Fibroblast of skin of right quadriceps (primary cell): ENCODE data around the gene PCED1B.
A peak's percentile ranks its signal among the peaks of the same experiment; 100 is the strongest.
"Not testable (repeated sequence)": the region's sequence is repeated elsewhere in the genome, so short reads cannot be mapped to it uniquely, and the experiment has no call there.

ENCODE experiments used
- DNase-seq: peaks from one replicate; pipeline ENCODE4 v3.0.0-alpha.2; 2013

PCED1B gene

GRCh38 chr12:47091009-47091408 is 11.6 kb downstream of the PCED1B start:
- no peak for DNase-seq

- no peak for DNase-seq
Measured at GRCh38 chr12:47094804-47095203, 15.4 kb downstream of the PCED1B start.

- peak; percentile 94 for DNase-seq
Measured at GRCh38 chr12:47095446-47096236, 16.2 kb downstream of the PCED1B start.

GRCh38 chr12:47097276-47097896 is 18.0 kb downstream of the PCED1B start:
- DNase-seq: no peak

- no peak for DNase-seq
Measured at GRCh38 chr12:47098099-47098498, 18.7 kb downstream of the PCED1B start.

DNA sequence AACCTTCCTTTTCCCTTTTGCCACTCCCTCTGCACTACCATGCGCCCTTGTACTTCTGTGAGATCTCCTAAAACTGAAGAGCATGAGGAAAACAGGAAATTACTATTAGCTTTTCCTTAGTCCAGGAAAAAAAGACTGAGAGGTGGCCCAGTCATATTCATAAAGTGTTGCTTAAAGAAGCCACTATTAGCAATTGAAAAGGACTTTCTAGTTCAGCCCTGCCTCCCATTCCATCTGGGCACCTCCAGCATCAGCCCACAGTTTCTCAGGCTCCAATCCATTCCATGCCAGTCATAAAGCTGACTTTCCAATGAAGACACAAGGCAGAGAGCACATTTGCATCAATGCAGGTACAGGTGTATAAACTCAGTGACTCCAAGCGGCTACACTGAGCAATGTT is 20.2 kb downstream of the PCED1B start:
- DNase-seq: no peak

DNA sequence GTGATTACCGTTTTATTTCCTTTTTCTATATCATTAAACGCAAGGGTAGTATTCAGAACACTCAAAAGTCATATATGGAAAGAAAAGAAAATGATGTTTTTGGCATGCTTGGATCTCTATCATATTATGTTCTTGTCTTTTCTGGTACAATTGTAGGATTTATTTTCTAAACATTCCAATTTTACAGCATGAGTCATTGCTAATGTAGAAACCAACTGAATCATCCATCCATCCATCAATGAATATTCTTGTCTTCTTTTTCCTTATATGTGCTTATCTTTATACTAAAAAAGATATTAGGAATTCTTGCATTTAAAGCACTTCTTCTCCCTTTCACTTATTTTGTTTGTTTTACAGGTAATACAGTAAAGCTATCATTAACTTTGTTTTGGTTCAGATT is 20.7 kb downstream of the PCED1B start:
- peak; percentile 71 for DNase-seq

GRCh38 chr12:47102406-47102805 is 23.0 kb downstream of the PCED1B start:
- no peak for DNase-seq

DNA sequence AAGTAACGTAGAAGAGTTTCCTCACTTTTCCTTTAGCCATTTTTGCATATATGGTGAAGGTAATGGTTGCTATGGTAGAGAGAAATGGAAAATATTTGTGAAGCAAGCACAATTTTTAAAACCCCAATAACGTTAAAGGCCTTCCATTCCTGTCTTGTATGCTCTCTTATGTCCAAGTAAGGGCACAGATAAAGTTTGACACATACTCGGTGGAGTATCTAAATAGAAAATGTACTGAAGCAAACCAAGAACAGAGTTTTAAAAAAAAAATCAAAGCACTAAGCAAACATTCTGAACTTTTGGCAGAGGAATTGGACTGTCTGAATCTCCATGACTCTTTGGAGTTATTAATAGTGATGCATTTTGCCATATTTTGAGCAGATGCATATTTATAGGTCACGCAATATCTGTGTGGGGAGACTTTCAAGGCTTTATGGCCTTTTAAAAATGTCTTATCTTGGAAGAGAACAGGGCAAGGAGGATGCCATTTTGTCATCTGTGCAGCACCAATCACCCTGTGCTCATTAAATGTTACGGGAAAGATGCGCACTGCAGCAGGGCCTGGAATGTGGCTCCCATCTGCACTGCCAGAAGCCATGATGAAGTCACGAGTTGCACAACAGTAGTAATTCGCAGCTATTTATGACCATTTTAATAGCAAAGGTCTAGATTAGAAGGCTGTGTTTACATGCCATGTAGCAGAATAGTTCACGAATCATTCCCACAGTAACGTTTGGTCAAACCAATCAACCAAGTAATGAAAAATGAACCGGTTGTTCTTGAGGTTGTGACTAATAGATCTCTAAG is 23.6 kb downstream of the PCED1B start:
- peak; percentile 97 for DNase-seq

DNA sequence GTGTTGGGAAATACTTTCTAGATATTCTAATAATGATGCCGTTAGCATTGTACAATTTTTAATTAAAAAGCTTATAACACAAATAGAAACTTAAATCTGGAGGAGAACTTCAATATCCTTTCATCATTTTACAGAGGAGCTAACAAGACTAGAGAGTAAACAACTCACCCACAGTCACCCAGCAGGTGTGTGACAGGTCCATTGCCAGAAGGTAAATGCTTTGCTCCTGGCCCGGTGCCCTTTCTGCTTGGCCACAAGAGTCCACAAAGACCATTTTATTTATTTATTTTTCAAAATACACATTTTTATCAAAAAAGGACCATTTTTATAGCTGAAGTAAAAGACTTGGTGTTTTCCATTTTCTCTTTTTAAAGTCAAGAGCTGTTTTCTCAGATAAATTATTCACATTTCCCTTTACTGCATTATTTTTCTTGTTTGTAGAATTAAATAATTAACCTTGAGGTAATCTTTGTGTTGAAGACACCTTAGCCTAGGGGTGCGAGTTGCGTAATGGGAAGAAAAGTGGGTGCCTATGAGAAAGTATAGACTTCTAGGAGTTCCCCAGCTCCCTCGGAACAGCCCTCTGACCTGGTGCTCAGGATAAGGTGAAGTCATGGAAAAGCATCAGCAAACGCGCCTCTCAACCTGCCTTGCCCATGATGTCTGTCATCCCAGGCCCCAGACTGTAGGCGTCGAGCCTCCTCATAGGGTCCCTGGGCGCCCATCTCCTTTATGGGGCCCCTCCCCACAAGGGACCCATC is 26.7 kb downstream of the PCED1B start:
- no peak for DNase-seq

DNA sequence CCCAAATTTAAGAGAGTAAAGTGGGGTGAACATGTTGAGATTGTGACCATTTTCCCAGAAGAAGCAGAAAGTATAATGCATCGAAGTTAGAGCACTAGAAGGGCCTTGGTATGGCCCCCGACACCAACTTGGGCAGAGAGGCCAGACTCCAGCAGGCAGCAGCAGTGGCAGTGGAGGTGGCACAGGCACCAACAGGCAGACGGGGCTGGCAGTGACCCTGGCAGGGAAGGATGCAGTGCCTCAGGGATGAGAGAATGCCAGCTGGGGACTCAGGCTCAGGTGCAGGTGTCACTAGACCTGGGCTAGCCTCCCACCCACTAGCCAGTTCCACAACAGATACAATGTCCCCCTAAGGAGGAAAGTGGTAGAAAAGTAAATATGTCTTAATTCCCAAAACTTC is 28.0 kb downstream of the PCED1B start:
- DNase-seq: no peak

GRCh38 chr12:47107926-47108325 is 28.5 kb downstream of the PCED1B start:
- DNase-seq: no peak

DNA sequence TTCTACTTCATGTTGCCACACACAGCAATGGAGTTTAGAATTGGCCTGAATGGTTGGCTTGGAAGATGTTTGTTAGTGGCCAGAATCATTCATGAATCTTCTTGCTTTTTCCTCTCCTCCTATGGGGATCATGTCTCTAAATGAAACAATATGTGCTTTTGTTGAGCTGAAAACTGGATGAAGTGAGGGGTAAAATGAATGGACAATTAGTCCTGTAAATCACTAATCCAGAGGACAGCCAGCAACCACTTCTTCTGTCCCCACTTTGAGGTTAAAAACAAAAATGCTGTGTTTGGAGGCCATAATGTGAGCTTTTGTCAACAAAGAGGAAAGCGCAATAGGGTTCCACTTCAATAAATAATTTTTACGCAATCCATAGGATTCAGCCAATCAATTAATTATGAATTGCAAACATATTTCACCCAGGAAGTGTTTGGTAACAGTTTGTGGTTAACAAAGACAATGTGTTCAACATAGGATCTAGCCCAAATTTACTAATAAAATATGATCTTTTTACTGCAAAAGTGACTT is 30.7 kb downstream of the PCED1B start:
- DNase-seq: no peak

- no peak for DNase-seq
Measured at GRCh38 chr12:47110718-47111391, 31.4 kb downstream of the PCED1B start.

DNA sequence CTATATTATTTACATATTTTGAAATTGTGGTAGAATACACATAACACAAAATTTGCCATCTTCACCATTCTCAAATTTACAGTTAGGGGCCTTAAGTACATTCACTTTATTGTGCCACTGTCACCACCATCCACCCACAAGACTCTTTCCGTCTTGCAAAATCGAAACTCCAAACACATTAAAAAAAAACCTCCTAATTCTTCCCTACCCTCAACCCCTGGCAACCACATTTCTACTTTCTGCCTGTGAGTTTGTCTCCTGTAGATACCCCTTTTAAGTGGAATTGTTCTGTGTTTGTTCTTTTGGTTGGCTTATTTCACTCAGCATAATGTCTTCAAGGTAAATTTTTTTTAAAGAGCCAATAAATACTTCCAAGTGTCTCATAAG is 32.0 kb downstream of the PCED1B start:
- no peak for DNase-seq

DNA sequence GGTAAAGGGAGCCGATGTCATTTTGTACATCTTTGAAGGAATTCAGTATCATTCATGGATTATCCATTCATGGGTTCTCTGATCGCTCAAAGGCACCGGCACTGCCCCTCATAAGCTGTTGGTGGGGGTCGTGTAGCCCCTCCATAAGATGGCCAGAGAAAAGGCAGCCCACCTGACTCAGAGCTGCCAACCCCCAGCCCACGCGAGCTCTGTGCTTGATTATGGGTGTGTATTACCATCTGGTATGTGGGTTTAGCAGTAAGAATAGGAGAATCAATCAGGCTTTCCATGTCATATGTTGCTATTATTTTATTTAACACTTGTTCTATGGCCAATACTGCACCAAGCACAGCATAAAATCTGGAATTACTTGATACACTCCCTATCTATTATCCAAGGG is 32.4 kb downstream of the PCED1B start:
- no peak for DNase-seq

DNA sequence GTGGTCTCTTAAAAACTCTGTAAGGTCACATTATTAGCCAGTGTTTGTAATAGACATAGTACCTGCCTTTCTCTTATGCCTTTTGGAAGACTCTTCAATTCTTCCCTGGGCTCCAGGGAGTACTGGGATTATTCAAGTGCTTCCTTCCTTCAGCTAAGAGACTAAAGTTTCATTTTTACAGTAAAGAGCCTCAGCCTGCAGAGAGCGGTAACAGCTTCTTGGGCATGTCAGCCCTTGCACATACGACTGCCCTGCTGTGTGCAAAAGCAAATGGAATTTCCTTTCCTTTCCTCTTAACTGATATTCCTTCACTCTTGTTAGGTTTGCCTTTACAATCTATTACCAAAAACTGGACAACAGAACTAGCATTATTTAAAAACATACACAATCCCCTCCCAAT is 33.3 kb downstream of the PCED1B start:
- no peak for DNase-seq

DNA sequence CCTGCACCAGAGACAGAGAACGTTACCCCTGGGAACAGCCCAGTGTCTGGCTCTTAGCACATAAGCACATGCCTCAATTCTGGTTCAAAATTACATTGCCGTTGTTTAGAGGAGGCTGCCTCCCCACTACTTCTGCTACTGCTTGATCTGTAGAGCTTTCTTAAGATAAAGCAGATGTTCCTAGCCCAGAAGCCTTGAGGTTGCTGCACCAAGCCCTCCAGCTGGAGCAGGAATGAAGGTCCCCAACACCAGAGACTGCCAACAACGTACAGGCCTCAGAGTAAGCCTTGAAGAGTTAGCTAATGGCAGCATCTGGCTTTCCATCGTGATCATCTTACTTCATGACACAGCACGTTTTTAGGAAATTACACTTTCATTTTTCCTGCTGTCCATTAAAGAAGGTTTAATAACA is 35.1 kb downstream of the PCED1B start:
- peak; percentile 30 for DNase-seq

- not testable (repeated sequence) for DNase-seq
Measured at GRCh38 chr12:47117305-47117704, 37.9 kb downstream of the PCED1B start.

DNA sequence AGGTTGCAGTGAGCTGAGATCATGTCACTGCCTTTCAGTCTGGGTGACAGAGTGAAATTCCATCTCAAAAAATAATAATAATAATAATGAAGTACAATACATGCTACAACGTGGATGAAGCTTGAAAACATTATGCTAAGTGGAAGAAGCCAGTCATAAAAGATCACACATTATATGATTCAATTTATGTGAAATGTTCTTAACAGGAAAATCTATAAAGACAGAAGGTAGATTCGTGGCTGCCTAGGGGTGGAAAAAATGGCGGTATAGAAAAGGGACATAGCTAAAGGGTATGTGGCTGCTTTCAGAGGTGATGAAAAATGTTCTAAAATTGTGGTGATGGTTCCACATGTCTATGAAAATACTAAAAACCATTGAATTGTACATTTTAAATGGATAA is 41.3 kb downstream of the PCED1B start:
- DNase-seq: no peak

- peak; percentile 20 for DNase-seq
Measured at GRCh38 chr12:47121146-47121545, 41.7 kb downstream of the PCED1B start.

GRCh38 chr12:47122602-47123001 is 43.2 kb downstream of the PCED1B start:
- no peak for DNase-seq
